ENCODE data around the gene TTC38.
"Not testable (repeated sequence)": the region's sequence is repeated elsewhere in the genome, so short reads cannot be mapped to it uniquely, and the experiment has no call there.

Gene TTC38

DNA sequence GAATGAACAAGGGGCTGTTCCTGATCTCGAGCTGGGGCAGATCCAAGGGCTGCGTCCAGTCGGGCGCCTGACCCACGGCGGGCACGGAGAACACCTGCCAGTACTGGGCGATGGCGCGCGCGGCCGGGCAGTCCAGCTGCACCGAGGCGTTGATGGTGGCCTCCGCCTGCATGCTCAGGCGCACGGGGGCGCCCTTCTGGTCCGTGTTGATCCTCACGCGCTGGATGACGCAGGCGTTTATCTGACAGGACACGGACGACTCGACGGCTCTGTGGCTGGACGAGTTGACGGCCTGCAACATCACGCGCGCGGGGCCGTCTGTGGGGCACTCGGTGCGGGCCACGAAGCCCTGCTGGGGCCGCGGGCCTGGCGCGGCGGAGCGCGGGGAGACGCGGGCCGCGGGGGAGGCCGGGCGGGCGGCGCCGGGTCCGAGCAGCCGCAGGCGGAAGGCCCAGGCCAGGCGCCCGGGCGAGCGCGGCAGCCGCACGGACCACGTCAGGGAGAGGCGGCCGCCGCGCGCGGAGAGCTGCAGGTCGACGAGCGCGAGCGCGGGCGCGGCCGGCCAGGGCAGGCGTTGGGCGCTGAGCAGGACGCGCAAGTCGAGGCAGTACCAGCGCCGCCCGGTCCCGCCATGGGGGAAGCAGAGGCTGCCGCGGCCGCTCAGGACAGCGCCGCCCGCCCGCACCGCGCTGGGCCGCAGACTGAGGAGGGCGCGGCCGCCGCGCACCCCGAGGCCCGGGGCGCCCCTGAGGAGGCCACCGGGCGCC lies 5.2 kb upstream of the TTC38 start:
- Histone ChIP-seq H3K9me2 (replicated peaks; ENCODE audit: low read depth, low read length) (no peaks in the 10 kb centered on the region), H3K9me3 (ENCODE audit: insufficient read depth, low read depth, low read length) (peaks cover 5% of the 10 kb centered on the region; the same call in 1 of the 2 replicates), H3K4me2 (ENCODE audit: low read depth, low read length, poor library complexity, severe bottlenecking) (no peak overlapping the region), H3K4me3 (ENCODE audit: low read length, poor library complexity, severe bottlenecking) (no peak overlapping the region), H3K79me2 (ENCODE audit: insufficient read depth, low read length) (peaks cover 7% of the 10 kb centered on the region), H3K27me3 (ENCODE audit: insufficient read depth, low read length, poor library complexity, severe bottlenecking) (no peaks in the 10 kb centered on the region), H4K20me1 (ENCODE audit: insufficient read depth, low read length, poor library complexity, severe bottlenecking) (no peaks in the 10 kb centered on the region), H3K4me1 (ENCODE audit: insufficient read depth, low read length, poor library complexity, severe bottlenecking) (peaks cover 7% of the 10 kb centered on the region), H2AFZ (ENCODE audit: low read length) (no peak overlapping the region), H3F3A (ENCODE audit: low read depth) (no peaks in the 10 kb centered on the region), H3K9ac (ENCODE audit: low read depth, low read length, poor library complexity, severe bottlenecking) (no peak overlapping the region), H3K36me3 (ENCODE audit: insufficient read depth, low read length) (no peaks in the 10 kb centered on the region)
- TF ChIP-seq, protein P1, sequence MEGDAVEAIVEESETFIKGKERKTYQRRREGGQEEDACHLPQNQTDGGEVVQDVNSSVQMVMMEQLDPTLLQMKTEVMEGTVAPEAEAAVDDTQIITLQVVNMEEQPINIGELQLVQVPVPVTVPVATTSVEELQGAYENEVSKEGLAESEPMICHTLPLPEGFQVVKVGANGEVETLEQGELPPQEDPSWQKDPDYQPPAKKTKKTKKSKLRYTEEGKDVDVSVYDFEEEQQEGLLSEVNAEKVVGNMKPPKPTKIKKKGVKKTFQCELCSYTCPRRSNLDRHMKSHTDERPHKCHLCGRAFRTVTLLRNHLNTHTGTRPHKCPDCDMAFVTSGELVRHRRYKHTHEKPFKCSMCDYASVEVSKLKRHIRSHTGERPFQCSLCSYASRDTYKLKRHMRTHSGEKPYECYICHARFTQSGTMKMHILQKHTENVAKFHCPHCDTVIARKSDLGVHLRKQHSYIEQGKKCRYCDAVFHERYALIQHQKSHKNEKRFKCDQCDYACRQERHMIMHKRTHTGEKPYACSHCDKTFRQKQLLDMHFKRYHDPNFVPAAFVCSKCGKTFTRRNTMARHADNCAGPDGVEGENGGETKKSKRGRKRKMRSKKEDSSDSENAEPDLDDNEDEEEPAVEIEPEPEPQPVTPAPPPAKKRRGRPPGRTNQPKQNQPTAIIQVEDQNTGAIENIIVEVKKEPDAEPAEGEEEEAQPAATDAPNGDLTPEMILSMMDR (conservative IDR thresholded peaks at IDR 0.05; ENCODE audit: low read length): no peak
- no peak for TF ChIP-seq EZH2phosphoT487 (IDR thresholded peaks at IDR 0.05; ENCODE audit: borderline replicate concordance)

DNA sequence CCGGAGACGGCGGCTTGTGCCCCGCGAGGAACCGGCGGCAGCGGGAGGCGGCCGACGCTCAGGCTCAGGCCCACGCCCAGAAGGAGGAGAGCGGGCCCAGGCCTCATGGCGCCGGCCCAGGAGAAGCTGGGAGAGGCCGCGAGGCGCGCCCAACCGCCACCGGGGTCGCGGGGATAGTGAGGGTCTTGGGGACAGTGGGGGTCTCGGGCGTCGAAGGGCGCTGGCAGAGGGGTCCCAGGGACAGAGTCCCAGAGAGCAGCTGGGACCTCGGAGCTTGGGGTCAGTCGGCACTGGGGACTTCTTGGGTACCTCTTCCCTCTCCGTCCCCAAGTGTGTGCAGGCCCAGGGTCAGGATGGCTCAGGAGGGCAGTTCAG lies 4.6 kb upstream of the TTC38 start, which contains the start of gene PKDREJ:
Gene PKDREJ (minus strand): TSS at position 128 of the 375 bp plus-strand sequence. CDS start 21 bp downstream, at position 107.
- Histone ChIP-seq H3K9me2 (replicated peaks; ENCODE audit: low read depth, low read length) (no peaks in the 10 kb centered on the region), H3K9ac (ENCODE audit: low read depth, low read length, poor library complexity, severe bottlenecking) (no peak within 1 kb of the TSS), H3K9me3 (ENCODE audit: insufficient read depth, low read depth, low read length) (peaks cover 5% of the 10 kb centered on the region; the same call in 1 of the 2 replicates), H3K27me3 (ENCODE audit: insufficient read depth, low read length, poor library complexity, severe bottlenecking) (no peaks in the 10 kb centered on the region), H3K4me1 (ENCODE audit: insufficient read depth, low read length, poor library complexity, severe bottlenecking) (peaks cover 7% of the 10 kb centered on the region), H3K4me3 (ENCODE audit: low read length, poor library complexity, severe bottlenecking) (no peak within 1 kb of the TSS), H2AFZ (ENCODE audit: low read length) (no peak within 1 kb of the TSS), H3K36me3 (ENCODE audit: insufficient read depth, low read length) (no peaks in the 10 kb centered on the region), H3K79me2 (ENCODE audit: insufficient read depth, low read length) (peaks cover 12% of the 10 kb centered on the region), H4K20me1 (ENCODE audit: insufficient read depth, low read length, poor library complexity, severe bottlenecking) (no peaks in the 10 kb centered on the region), H3K4me2 (ENCODE audit: low read depth, low read length, poor library complexity, severe bottlenecking) (no peak within 1 kb of the TSS), H3F3A (ENCODE audit: low read depth) (no peaks in the 10 kb centered on the region)
- TF ChIP-seq EZH2phosphoT487 (IDR thresholded peaks at IDR 0.05; ENCODE audit: borderline replicate concordance): no peak
- TF ChIP-seq, protein P1 (conservative IDR thresholded peaks at IDR 0.05; ENCODE audit: low read length): no peak

DNA sequence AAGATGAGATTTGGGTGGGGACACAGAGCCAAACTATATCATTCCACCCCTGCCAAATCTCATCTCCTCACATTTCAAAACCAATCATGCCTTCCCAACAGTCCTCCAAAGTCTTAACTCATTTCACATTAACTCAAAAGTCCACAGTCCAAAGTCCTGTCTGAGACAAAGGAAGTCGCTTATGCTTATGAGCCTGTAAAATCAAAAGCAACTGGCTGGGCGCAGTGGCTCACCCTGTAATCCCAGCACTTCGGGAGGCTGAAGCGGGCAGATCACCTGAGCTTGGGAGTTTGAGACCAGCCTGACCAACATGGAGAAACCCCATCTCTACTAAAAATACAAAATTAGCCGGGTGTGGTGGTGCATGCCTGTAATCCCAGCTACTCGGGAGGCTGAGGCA lies 3.3 kb upstream of the TTC38 start:
- H3F3A ChIP-seq (ENCODE audit: low read depth); H3K4me3 ChIP-seq (ENCODE audit: low read length, poor library complexity, severe bottlenecking); H3K9me3 ChIP-seq (ENCODE audit: insufficient read depth, low read depth, low read length); H3K4me2 ChIP-seq (ENCODE audit: low read depth, low read length, poor library complexity, severe bottlenecking); H3K9ac ChIP-seq (ENCODE audit: low read depth, low read length, poor library complexity, severe bottlenecking); H4K20me1 ChIP-seq (ENCODE audit: insufficient read depth, low read length, poor library complexity, severe bottlenecking); H3K27me3 ChIP-seq (ENCODE audit: insufficient read depth, low read length, poor library complexity, severe bottlenecking); H2AFZ ChIP-seq (ENCODE audit: low read length); H3K9me2 ChIP-seq (replicated peaks; ENCODE audit: low read depth, low read length); H3K36me3 ChIP-seq (ENCODE audit: insufficient read depth, low read length): not testable (repeated sequence)
- Histone ChIP-seq H3K79me2 (ENCODE audit: insufficient read depth, low read length) (peaks cover 25% of the 10 kb centered on the region), H3K4me1 (ENCODE audit: insufficient read depth, low read length, poor library complexity, severe bottlenecking) (peaks cover 15% of the 10 kb centered on the region)

DNA sequence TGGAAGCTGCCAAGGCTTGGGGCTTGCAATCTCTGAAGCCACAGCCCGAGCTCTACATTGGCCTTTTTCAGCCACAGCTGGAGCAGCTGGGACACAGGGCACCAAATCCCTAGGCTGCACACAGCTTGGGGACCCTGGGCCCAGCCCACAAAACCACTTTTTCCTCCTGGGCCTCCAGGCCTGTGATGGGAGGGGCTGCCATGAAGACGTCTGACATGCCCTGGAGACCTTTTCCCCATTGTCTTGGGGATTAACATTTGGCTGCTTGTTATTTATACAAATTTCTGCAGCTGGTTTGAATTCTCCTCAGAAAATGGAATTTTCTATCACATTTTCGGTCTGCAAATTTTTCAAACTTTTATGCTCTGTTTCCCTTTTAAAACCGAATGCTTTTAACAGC lies 2.2 kb upstream of the TTC38 start:
- not testable (repeated sequence) for H3K9ac ChIP-seq (ENCODE audit: low read depth, low read length, poor library complexity, severe bottlenecking); H3K9me3 ChIP-seq (ENCODE audit: insufficient read depth, low read depth, low read length); H3K27me3 ChIP-seq (ENCODE audit: insufficient read depth, low read length, poor library complexity, severe bottlenecking); H3K4me2 ChIP-seq (ENCODE audit: low read depth, low read length, poor library complexity, severe bottlenecking); H3K4me3 ChIP-seq (ENCODE audit: low read length, poor library complexity, severe bottlenecking); H3F3A ChIP-seq (ENCODE audit: low read depth); H4K20me1 ChIP-seq (ENCODE audit: insufficient read depth, low read length, poor library complexity, severe bottlenecking); H3K9me2 ChIP-seq (replicated peaks; ENCODE audit: low read depth, low read length); H2AFZ ChIP-seq (ENCODE audit: low read length); H3K36me3 ChIP-seq (ENCODE audit: insufficient read depth, low read length)
- H3K79me2 ChIP-seq (ENCODE audit: insufficient read depth, low read length): peaks cover 33% of the 10 kb centered on the region
- H3K4me1 ChIP-seq (ENCODE audit: insufficient read depth, low read length, poor library complexity, severe bottlenecking): peaks cover 24% of the 10 kb centered on the region
